HG02759 (cell line): ENCODE data around the gene SMG6.

Source experiments
- ATAC-seq: cut with Tn5 transposase; IDR thresholded peaks from one replicate; pipeline ENCODE4 v1.9.1; 2021; ENCODE audit warnings: mild to moderate bottlenecking, moderate library complexity; ENCODE audit not compliant: unreplicated experiment

The SMG6 gene

DNA sequence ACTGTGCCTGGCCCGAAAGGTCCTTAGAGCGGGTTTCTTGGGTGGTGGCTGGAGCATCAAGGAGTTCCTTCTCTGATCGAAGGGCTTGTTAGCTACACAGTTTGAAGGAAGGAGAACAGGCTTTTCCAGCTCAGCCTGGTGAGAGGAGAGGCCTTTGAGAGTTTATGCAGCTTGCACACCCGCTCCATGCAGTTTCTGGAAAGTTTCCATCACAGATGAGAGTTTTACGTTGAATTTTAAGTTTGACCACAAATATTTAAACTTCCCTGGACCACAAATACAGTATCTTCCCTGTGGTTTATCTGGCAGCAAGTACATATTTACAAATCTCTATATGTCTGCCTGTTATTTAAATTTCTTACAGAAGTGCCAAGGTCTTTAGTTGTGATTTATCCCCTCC, 191.9 kb downstream of the SMG6 start:
- ATAC-seq, result no peak

DNA sequence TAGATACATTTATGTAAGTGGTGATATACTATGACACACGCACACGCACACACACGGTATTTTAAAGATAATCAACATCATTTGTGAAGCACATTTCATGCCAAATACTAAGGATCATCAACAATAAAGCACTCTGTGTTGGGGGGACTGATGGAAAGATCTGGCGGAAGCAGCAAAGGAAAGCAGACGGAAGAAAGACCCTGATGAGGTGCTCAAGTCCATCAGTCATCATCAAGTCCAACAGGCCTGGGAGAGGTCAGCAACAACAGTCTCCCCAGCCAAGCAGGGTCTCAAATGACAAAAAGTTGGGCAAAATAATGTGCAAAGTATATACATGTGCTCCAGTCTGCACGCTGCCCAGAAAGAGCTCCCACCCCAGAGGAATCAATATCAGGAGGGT, 193.1 kb downstream of the SMG6 start:
- ATAC-seq, result no peak

DNA sequence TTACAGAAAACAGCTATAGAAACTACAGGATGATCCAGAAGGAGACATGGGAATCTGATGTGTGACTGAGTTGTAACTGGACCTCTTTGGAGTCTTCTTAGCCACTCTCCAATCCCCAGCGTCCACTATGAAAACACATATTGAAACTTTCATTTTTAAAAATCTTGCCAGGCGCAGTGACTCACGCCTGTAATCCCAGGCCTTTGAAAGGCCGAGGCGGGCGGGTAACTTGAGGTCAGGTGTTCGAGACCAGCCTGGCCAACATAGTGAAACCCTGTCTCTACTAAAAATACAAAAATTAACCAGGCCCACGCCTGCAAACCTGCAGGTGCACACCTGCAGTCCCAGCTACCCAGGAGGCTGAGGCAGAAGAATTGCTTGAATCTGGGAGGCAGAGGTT, 195.4 kb downstream of the SMG6 start:
- no peak for ATAC-seq

DNA sequence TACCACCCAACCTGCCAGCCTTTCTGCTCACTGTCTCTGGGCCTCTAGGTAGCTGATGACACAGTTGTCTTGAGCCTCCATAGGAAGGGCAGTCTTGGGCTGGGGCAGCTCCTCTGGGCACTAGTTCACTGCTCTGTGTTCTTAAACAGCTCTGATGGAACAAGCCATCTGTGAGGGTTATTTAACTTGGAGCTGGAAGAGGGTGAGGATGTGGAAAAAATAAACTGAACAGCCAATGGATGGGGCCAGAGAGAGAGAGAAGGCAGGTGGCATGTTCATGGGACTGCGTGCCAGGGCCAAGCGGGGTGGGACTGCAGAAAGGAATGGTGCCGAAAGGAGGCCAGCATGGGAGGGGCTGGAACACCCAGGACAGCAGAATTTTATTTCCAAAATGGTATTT, 196.1 kb downstream of the SMG6 start:
- no peak for ATAC-seq

DNA sequence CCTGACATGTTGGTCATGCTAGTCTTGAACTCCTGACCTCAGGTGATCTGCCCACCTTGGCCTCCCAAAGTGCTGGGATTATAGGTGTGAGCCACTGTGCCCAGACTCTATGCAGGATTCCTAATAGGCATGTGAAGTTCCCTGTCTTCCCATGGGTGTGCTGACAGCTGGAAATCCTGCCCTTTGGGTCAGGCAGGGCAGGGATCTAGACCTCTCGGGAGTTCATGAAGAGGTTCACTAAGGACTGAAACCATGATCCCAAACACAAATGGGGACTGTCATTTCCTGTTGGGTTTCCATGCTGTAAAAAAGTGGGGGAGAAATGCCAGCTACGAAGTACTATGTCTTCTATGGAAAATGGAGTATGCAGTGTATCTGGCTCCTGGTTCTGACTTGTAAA, 196.5 kb downstream of the SMG6 start:
- ATAC-seq, result no peak

DNA sequence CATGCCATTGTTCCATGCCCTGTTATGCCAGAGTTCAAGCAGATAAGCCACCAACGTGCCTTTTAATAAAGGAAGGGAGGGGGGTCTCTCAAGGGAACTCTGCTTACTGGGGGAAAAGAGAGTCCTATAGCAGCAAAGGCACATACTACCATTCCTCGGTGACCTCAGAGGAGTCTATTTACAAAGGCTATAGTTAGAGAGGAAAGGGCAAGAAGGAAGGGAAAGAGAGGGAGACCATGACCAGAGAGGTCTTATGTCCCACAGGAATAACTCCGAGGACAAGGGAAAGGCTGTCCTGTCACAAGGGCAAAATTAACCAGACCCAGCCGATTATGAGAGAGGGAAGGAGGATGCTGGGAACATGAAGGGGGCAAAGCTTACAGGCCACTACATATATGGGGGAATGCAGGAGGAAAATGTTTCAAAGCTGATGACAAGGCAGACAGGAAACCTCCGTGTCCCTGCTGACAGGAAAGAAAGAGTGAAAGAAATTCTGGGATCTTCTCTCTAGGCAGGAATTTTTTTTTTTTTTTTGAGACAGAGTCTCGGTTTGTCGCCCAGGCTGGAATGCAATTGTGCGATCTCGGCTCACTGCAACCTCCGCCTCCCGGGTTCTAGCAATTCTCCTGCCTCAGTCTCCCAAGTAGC, 197.2 kb downstream of the SMG6 start:
- no peak for ATAC-seq

DNA sequence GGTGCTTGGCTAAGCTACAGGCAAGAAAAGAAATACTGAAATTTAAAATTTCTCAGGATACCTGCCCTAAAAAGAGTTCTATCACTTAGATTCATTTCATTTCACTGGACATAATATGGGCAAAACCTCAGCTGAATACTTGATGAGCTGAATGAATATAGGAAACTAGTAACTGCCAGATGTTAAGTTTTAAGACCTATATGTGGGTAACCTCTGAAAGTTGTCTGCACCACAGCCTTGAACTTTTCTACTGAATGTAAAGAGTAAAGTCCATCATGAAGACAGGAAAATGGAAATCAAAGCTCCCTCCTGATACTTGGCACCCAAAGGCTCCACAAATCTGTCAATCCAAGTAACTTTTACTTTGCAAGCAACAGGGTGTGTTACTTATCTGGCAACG, 197.9 kb downstream of the SMG6 start:
- no peak for ATAC-seq

DNA sequence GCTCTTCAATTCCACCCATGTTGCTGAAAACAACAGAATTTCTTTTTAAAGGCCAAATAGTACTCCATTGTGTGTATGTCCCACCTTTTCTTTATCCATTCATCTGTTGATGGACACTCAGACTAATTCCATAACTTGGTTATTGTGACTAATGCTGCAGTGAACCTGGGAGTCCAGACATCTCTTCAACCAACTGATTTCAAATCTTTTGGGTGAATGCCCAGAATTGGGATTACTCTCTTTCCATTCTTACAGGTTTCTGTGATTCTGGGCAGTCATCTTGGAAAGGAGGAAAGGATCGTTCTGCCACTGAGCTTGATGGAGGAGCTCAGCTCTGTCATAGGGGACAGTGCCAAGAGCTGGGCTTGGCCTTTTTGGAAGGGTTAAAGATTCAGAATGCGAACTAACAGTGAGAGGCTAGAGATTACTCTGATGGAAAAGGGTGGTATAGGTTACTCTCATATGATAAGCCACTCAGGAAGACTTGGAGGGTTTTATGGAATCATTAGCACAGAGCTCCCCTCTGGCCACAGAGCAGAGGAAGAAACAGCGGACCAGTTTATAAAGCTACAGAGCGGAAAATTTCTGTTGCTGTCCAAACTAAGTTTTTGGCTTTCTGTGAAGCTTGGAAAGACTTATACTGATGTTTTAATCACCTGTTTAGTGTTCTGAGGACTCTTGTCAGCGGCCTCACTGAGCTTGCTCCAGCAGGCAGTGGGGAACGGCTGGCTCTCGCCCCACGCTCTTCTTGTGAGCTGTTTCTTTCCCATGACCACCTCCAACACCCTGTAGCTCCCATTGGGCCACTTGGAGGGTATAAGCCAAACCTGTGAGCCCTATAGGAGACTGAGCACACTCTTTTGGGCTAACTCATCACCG, 200.4 kb downstream of the SMG6 start:
- ATAC-seq, result no peak

DNA sequence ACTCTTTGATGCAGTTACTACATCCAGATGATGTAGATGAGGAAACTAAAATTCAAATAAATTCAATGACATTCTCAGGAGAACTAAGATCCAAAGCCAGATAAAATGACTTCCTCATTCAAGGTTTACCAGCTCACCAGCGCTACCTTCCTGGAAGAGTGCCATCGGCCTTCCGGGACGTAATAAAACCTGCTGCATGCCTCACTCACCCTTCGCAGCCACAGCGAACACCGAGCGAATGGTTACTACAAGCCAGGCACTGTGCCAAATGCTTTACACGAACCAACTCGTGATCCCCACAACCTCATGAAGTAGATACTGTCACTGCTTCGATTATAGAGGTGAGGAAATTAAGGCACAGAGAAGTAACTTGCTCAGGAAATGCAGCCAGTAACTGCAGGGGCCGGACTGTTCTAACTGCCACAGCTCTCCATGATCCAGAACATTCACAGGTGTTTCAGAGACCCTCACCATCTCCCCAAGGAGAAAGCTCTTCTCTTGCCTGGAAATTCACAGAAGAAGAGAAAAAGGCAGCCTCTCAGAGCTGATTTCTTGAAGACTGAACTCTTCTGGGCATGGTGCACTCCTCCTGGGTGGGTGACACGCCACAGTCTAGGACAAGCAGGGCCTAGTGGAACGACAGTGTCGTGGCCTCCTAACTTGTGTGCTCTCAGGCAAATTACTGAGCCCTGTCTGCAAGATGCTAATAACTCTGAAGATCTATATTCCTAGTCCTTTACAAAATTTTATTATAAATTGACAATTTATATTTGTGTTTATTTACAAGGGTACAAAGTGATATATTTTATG, 201.9 kb downstream of the SMG6 start:
- no peak for ATAC-seq

DNA sequence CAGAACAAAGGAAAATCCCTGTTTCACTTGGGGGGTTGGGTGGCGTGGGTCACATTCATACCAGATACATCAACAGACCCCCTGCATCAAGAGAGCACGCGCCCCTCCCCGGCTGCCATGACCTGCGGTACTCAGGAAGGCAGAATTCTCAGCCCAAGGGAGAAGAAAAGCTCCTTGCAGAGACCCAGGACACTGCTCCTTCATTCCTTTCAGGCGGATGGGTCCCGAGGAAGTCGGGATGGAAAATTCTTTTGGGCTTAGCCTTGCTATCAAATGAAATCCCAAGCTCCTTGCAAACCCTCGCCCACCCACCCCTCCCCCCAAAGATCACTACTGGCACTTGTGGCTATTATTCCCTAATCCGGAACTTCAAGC, 208.1 kb downstream of the SMG6 start:
- ATAC-seq, result no peak

DNA sequence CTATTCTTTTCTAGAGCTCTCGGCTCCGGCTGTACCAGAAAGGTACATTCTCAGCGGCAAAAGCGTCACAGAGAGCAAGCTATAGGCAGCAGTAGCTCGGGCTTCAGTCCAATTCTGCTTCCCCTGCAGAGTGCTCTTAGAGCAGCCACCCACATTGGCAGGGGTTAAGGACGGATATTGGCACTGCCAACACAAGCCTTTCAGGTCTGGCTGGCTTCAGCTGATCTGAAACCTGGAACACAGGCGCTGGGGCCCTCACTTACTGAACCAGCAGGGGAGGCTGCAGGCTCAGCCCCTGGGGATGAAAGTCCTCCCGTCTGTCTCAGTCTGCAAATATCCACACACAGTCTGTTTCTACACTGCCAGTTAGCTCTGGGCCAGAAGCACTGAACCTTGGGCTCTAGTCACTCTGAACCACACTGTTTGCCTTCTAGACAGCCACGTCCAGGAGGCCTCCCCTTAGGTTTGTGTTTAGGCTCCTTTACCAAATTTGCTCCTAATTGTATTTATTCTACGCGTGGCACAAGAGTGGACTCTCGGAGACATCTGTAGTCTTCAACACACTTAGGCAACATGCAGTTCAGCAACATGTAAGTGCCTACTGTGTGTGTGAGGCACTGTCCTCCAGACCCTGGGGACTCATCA, 208.6 kb downstream of the SMG6 start:
- no peak for ATAC-seq

DNA sequence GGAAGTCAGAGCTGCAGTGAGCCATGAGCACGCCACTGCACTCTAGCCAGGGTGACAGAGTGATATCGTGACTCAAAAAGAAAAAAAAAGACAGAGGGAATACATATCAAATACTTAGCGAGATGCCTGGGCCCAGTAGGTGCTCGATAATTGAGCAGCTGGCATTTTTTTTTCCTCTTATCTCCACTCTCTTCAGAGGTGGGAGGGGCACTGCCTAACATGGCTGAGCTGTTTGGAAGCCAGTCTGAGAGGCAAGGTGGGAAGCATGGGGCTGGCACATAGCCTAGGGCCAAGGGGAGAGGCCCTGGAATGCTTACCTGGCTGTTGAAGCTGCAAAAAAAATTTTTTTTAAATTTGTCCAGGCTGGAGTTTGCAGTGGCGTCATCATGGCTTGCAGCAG, 210.2 kb downstream of the SMG6 start:
- no peak for ATAC-seq

DNA sequence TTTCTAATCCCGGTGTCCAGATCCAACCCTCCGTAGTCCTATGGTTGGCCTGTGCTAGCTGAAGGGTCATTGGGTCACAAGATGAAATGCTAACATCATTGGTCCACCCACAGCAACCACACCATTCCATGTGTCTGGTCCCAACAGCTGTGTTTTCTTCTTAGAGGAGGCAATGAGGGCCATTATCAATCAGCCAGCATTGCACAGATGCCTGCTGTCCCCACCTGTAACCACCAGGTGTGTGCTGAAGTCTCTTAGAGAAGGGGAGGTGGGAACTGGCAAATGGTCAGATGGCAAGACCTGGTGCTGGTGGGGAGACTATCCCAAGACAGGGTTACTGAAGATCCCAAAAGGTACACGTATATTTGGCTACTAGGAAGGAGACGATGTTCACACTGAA, 211.3 kb downstream of the SMG6 start:
- no peak for ATAC-seq

DNA sequence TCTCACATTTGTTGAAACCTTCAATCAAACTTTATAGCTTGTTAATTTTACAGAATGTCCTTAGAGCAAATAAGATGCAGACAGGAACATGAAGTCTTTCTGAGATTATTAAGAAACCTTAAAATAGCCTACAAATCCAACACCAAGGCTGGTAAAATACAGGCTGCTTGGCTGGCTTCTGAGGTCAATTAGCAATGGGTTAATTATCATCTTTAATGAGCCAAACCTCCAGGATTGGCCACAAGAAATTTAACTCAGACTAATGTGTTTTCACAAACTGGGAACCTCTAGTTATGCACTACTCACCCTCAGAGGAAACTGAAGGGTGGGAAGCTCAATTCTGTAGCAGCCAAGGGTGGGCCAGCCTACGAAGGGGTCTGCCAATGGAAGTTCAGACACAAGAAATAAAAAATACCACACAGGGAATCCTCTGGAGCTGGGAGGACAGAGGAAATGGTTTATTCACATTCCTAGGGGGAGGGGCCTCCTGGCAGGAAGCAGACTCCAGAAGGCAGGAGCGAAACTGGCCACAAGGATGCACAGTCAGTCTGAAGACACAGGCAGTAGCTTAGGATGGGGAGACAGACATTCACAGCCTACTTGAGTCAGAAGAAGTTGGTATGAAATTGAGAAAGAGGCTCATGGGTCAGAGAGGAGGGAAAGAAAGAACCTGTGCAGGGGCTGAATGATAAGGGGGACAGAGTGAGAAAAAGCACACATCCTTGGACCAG, 212.6 kb downstream of the SMG6 start:
- ATAC-seq, result no peak

DNA sequence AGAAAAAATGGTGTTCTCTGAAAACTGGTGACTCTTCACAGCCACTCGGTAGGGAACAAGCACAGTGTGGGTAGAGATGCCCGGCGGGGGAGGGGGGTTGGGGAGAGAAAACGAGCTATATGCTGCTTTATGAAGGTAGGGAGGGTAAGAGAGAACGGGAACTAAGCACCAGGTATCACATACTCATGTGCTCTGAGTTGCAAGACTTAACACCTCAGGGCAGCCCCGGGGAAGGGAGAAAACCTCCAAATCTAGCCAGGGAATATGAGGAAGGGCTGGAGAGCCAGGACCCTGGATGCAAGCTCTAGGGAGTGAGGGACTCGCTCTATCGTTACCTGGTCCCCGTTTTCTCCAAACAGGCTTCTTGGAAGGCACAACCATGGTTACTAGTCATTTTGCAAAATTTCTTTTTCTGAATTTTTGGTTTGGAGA, 213.4 kb downstream of the SMG6 start:
- ATAC-seq, result no peak

DNA sequence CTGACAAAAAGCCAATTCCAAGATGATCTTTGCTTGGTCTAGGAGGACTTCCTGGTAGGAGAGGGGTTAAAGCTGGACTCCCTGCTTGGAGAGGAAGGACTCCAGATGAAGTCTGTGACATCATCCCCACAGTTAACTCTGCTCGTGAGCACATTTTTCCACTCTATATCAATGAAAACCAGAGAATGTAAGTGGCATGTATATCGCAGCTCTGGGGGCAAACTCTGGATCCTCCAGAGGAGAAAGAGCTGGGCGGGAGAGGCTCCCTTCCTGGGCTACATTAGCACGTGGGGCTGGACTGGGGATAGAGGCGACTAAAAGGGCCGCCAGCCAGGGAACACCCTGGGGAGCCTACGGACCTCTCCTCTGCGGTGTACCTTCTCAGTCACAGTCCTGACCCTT, 214.6 kb downstream of the SMG6 start:
- peak; percentile 28 for ATAC-seq

DNA sequence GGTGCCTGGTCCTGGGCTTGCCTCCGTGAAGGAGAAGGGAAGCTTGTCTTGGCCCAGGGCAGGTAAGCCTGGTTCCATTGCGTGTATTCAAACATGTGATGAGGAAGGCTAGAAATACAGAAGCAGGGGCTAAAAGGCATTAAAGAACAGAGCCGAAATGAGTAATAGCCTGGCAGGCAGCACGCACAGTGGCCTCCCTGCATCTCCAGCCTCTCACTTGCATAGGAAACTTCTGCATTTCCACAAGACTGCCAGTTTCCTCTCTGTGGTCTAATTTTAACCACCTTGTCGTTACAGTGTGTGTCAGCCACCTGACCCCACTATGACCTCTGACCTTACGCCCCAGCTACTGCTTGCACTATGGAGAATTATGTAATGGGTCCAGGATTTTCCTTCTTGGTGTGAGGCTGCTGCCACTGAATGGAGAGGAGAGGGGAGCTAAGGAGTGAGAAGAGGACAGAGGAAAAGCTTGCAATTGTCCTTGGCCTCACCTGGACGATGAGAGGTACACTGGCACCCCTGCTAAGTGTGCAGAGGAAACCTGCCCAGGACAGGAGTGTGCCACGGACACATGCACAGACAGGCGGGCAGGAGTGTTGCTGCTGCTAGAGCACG, 215.9 kb downstream of the SMG6 start:
- peak; percentile 44 for ATAC-seq

DNA sequence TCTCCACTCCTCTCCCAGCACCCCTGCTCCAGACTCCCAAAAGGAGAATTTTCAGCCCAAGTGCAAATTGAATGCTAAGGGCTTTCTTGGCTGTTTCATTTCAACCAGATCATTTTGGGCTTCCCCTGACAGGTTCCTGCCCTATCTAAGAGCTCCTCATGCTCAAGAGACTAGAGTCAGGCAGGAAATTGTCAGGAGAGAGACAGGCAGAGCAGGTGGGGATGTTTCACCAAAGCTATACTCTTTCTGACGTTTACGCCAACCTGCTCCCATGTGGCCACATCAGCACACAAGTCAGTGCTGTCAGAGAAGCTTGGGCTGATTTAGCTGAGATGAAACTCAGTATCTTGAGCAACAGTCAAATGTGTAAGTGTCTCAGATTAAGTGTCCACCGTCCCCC, 217.3 kb downstream of the SMG6 start:
- no peak for ATAC-seq

DNA sequence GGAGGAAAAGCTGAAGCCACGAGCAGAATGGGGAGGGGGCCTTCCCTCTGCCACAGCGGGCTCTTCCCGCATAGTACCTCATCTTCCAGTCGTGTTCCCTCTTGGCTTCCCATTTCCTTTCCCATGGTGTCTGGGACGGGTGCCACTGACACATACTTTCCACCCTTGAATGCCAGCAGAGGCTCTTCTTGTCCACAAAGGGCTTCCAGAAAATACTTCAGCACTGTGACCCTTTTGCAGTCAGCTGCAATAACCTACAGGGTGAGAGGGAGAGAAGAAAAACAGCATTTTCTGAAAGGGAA, 218.0 kb downstream of the SMG6 start:
- no peak for ATAC-seq
